HG03095 (cell line): ENCODE measurements around the gene CRISP3.

ENCODE experiments used
- ATAC-seq: cut with Tn5 transposase; IDR thresholded peaks from one replicate; pipeline ENCODE4 v1.9.1; 2021; ENCODE audit warnings: moderate library complexity; ENCODE audit not compliant: unreplicated experiment

CRISP3 gene

DNA sequence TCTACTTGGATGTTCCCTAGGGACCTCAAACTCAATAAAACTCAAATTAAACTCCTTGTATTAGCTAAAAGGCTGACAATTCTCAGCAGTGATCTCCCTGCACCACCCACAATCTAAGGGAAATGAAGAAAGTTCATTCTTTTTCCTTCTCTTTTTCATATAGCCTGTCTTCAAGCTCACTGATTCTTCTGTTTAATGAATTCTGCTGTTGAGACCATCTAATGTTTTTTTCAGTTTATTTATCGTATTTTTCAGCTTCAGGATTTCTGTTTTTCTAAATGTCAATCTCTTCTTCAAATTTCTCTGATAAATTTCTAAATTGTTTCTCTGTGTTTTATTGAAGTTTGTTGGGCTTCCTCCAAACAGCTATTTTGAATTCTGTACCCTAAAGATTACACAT lies 50.7 kb downstream of the CRISP3 start:
- no peak for ATAC-seq

DNA sequence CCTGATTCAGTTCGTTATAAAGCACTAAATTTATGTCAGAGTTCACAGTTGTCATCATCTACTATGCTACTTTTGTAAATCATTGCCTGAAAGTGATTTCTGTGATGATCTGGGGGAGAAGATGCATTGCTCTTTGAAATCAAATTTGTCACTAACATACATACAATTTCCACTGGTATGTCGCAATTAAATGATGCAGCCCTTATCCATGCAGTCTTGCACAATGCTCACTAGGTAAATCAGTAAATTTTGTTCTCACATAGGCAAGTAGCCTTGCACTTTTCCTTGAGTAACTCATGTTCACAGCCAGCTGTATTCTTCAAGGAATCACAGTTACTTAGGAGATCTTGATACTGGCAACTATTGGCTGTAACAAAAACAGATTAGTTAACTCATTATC lies 51.7 kb downstream of the CRISP3 start:
- ATAC-seq, result no peak
